Measurements from ENCODE around the gene IRX4. TPM values are rescaled to one million over a fixed set of nuclear protein-coding genes. Genes with fewer than 3 reads are reported as not detected.
A peak's percentile ranks its signal among the peaks of the same experiment; 100 is the strongest.

Gene IRX4
- total RNA-seq, 3 donors from 2014 or later = not detected

DNA sequence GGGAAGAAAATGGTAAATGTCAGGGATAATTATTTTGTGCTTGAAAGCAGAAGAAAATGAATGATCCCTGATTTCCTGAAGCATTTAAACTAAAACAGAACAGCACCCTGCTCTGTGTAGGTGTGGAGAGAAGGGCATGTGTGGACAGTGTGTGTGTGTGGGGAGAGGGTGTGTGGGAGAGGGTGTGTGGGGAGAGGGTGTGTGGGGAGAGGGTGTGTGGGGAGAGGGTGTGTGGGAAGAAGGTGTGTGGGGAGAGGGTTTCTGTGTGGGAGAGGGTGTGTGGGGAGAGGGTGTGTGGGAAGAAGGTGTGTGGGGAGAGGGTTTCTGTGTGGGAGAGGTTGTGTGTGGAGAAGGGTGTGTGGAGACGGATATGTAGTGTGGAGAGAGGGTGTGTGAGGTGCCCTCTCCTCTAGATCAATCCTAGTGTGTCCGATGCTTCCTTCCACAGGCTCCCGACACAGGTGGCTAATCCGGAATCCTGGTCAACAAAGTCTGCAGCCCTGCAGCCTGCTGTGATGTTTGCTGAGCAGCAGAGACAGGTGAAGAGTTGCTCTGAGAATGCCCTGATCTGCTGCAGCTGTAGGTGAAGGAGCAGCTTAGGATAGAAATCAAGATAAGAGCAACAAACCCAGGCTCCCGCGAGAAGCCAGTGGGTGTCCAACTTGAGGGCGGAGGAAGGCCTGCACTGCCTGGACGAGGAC is 15.5 kb downstream of the IRX4 start:
- TF ChIP-seq, protein P1, sequence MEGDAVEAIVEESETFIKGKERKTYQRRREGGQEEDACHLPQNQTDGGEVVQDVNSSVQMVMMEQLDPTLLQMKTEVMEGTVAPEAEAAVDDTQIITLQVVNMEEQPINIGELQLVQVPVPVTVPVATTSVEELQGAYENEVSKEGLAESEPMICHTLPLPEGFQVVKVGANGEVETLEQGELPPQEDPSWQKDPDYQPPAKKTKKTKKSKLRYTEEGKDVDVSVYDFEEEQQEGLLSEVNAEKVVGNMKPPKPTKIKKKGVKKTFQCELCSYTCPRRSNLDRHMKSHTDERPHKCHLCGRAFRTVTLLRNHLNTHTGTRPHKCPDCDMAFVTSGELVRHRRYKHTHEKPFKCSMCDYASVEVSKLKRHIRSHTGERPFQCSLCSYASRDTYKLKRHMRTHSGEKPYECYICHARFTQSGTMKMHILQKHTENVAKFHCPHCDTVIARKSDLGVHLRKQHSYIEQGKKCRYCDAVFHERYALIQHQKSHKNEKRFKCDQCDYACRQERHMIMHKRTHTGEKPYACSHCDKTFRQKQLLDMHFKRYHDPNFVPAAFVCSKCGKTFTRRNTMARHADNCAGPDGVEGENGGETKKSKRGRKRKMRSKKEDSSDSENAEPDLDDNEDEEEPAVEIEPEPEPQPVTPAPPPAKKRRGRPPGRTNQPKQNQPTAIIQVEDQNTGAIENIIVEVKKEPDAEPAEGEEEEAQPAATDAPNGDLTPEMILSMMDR (IDR thresholded peaks at IDR 0.05) = no peak
- no peak for DNase-seq
- H3K36me3 ChIP-seq (ENCODE audit: low read depth) = no peaks in the 10 kb centered on the region
- no peak for ATAC-seq
- no peaks in the 10 kb centered on the region for H3K9me3 ChIP-seq
- H3K4me3 ChIP-seq = no peak overlapping the region
- intact Hi-C loops (cut with DNase I, micrococcal nuclease) = no loop called here
- H3K4me1 ChIP-seq (ENCODE audit: low read depth) = peaks cover 2% of the 10 kb centered on the region

DNA sequence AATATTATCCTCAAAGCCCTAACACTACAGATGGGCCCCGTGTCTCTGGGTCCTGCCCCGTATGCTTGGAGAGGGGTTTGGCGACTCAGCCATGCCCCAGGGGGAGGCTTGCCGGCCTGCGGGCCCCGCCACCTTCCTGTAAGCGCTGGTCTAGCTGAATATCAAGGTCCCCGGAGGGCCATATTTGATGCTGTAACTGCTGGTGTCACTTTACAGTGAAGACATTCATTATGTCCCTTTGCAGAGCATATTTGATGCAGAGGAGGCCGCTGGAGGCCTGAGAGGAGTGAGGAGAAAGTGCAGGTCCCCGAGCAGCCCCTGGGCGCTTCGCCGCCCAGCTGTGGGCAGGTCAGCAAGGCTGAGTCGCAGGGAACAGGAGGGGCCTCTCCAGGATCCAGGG is 16.8 kb downstream of the IRX4 start:
- intact Hi-C loops (cut with DNase I, micrococcal nuclease) = no loop called here
- DNase-seq = no peak

DNA sequence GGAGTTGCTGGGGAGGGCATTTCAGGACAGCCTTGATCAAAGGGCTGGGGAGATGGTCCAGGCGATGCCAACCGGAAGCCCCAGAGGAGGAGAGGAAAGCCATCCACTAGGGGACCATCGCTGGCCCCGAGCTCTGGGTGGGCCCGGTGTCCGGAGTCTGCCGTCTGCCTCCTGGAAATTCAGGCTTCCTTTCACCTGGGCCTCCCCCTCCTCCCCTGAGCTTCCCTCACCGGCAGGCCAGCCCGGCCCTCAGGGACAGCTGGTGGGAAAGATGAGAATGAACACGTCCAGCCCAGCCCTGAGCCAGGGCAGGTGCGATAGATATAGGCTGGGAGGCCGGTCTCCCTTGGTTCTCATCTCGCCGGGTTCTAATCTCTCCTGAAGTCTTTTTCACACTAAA is 17.2 kb downstream of the IRX4 start:
- Histone ChIP-seq H3K9me3 (no peaks in the 10 kb centered on the region), H3K4me1 (ENCODE audit: low read depth) (peaks cover 2% of the 10 kb centered on the region), H3K4me3 (no peak overlapping the region), H3K36me3 (ENCODE audit: low read depth) (no peaks in the 10 kb centered on the region)
- no peak for ATAC-seq
- TF ChIP-seq, protein P1 (IDR thresholded peaks at IDR 0.05) = no peak
- intact Hi-C loops (cut with DNase I, micrococcal nuclease) = no loop called here
- DNase-seq = no peak

More for the DNA sequence above, 16.8 kb downstream of the IRX4 start:
- no peak for ATAC-seq
- TF ChIP-seq, protein P1 (IDR thresholded peaks at IDR 0.05) = no peak
- Histone ChIP-seq H3K36me3 (ENCODE audit: low read depth) (no peaks in the 10 kb centered on the region), H3K9me3 (no peaks in the 10 kb centered on the region), H3K4me1 (ENCODE audit: low read depth) (peaks cover 2% of the 10 kb centered on the region), H3K4me3 (no peak overlapping the region)

DNA sequence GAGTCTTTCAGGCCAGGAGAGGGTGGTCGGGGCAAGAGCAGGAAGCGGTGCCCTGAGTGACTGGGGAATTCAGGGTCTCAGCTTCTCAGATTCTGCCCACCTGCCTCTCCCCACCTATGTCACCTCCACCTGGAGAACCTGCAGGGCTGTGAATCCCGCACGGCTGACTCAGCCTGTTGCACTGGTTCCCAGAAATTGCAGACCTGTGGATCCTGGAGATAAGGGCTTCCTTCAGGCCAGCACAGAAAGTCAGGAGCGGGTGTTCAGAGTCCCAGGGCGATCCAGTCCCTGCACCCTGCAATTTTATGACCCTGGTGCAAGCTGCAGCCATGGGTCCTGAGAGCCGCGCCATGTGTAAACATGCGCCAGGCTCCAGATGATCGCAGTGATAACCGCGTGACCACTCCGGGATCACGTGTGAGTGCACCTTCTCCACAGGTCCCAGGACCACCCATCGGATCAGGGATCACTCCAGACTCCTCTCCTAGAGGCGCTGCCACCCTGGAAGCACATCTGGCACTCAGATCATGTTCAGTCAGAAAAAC is 17.8 kb downstream of the IRX4 start:
- H3K9me3 ChIP-seq = no peaks in the 10 kb centered on the region
- no peak overlapping the region for H3K4me3 ChIP-seq
- DNase-seq (peak in 2 of 3 donors; percentile 50 to 53), ATAC-seq (peak; percentile 82)
- H3K4me1 ChIP-seq (ENCODE audit: low read depth) = peaks cover 2% of the 10 kb centered on the region
- no peaks in the 10 kb centered on the region for H3K36me3 ChIP-seq (ENCODE audit: low read depth)
- intact Hi-C loops (cut with DNase I, micrococcal nuclease) = no loop called here
- TF ChIP-seq, protein P1 (IDR thresholded peaks at IDR 0.05) = no peak

DNA sequence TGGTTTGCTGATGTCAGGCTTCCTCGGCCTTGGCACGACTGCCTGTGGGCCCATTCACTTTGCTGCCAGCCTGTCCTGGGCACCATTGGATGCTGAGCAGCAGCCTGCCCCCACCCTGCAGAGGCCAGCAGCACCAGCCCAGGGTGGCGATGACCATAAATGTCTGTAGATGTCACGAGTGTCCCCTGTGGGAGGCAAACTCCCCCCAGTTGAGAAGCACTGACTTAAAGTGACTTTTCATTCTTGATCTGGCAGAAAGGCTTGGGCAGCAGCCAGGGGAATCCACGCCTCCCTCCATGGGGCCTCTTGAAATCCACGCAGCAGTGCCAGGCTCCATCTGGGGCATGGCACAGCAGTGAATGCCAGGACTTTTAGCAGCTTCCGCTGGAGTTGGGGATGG is 21.8 kb downstream of the IRX4 start:
- ATAC-seq (no peak), DNase-seq (no peak)
- H3K9me3 ChIP-seq = no peaks in the 10 kb centered on the region
- TF ChIP-seq, protein P1 (IDR thresholded peaks at IDR 0.05) = no peak
- H3K36me3 ChIP-seq (ENCODE audit: low read depth) = no peaks in the 10 kb centered on the region
- H3K4me1 ChIP-seq (ENCODE audit: low read depth) = peaks cover 2% of the 10 kb centered on the region
- no peak overlapping the region for H3K4me3 ChIP-seq
- intact Hi-C loops (cut with DNase I, micrococcal nuclease) = no loop called here

Measured in mucosa of descending colon (tissue), 3 donors.